Activated T-cell treated with anti-CD3 and anti-CD28 coated beads, Interleukin-2, amount 50 U/mL, for 1 hour (primary cell): ENCODE measurements around the gene USB1.
A peak's percentile ranks its signal among the peaks of the same experiment; 100 is the strongest.

ENCODE experiments used
- DNase-seq: peaks from one replicate; pipeline ENCODE4 v3.0.0-alpha.2; 2020

Gene USB1

GRCh38 chr16:58000706-58001676 lies at the start of gene USB1:
Gene USB1 (plus strand): TSS chr16:58001407. CDS start chr16:58001484, 77 bp downstream.
- peak; percentile 90 for DNase-seq

GRCh38 chr16:57952909-57953308 lies 48.3 kb upstream of the USB1 start:
- no peak for DNase-seq

GRCh38 chr16:57953857-57954256 lies 47.4 kb upstream of the USB1 start:
- no peak for DNase-seq

GRCh38 chr16:57955572-57956188 lies 45.5 kb upstream of the USB1 start:
- no peak for DNase-seq

GRCh38 chr16:57956270-57956808 lies 44.9 kb upstream of the USB1 start:
- no peak for DNase-seq

GRCh38 chr16:57956924-57957672 lies 44.1 kb upstream of the USB1 start:
- no peak for DNase-seq

- DNase-seq, result no peak
Measured at GRCh38 chr16:57957673-57958392, 43.4 kb upstream of the USB1 start.

- no peak for DNase-seq
Measured at GRCh38 chr16:57958544-57958943, 42.7 kb upstream of the USB1 start.

GRCh38 chr16:57959121-57959520 lies 42.1 kb upstream of the USB1 start:
- no peak for DNase-seq

GRCh38 chr16:57959804-57960203 lies 41.4 kb upstream of the USB1 start:
- no peak for DNase-seq

- DNase-seq, result no peak
Measured at GRCh38 chr16:57960310-57960709, 40.9 kb upstream of the USB1 start.

GRCh38 chr16:57960826-57961472 lies 40.3 kb upstream of the USB1 start:
- no peak for DNase-seq

- DNase-seq, result no peak
Measured at GRCh38 chr16:57961538-57961937, 39.7 kb upstream of the USB1 start.

GRCh38 chr16:57962046-57962445 lies 39.2 kb upstream of the USB1 start:
- DNase-seq, result no peak

- DNase-seq, result no peak
Measured at GRCh38 chr16:57962756-57963155, 38.5 kb upstream of the USB1 start.

- DNase-seq, result no peak
Measured at GRCh38 chr16:57964157-57964700, 37.0 kb upstream of the USB1 start.

- DNase-seq, result no peak
Measured at GRCh38 chr16:57966204-57966771, 34.9 kb upstream of the USB1 start.

- no peak for DNase-seq
Measured at GRCh38 chr16:57966986-57967385, 34.2 kb upstream of the USB1 start.

GRCh38 chr16:57967916-57968315 lies 33.3 kb upstream of the USB1 start:
- DNase-seq, result no peak

GRCh38 chr16:57969451-57970123 lies 31.6 kb upstream of the USB1 start:
- no peak for DNase-seq

GRCh38 chr16:57970319-57970718 lies 30.9 kb upstream of the USB1 start:
- no peak for DNase-seq
